Body of pancreas (tissue), 4 donors: ENCODE measurements around the gene OGG1. TPM values are rescaled to one million over a fixed set of nuclear protein-coding genes. Genes with fewer than 3 reads are reported as not detected.
"Not testable (repeated sequence)": the region's sequence is repeated elsewhere in the genome, so short reads cannot be mapped to it uniquely, and the experiment has no call there.

Experiments used
- ATAC-seq: fragments of 150-250 bp; one replicate; pipeline ENCODE4 v1.9.1; 2016
- DNase-seq, 4 donors: peaks; one replicate each; pipeline ENCODE4 v3.0.0-alpha.2; 2019
- H3K27ac ChIP-seq, 4 donors: fragments of 200-600 bp; sonication (generic); 1 replicate in 3 of 4; 2 replicates in 1 of 4; pipeline versions ENCODE4 v1.5.1 to v1.6.1; 2016 to 2019; ENCODE audit warnings: mild to moderate bottlenecking in 1 of 4, mixed read lengths in 1 of 4, moderate library complexity in 1 of 4
- H3K27me3 ChIP-seq, 2 donors: fragments of 200-600 bp; sonication (generic); one replicate each; pipeline ENCODE4 v1.6.0; 2016; ENCODE audit warnings: mild to moderate bottlenecking in 1 of 2
- H3K36me3 ChIP-seq, 2 donors: fragments of 200-600 bp; sonication (generic); replicated peaks in 1 of 2; 2 replicates each; pipeline ENCODE4 v1.5.1; 2016; ENCODE audit warnings: low read depth in 2 of 2; ENCODE audit not compliant: insufficient read depth in 1 of 2
- H3K4me1 ChIP-seq: fragments of 200-600 bp; sonication (generic); one replicate; pipeline ENCODE4 v1.6.0; 2016
- H3K4me3 ChIP-seq, 2 donors: fragments of 200-600 bp; sonication (generic); 1 replicate in 1 of 2; 2 replicates in 1 of 2; pipeline ENCODE4 v1.5.1; 2016 to 2019
- H3K9me3 ChIP-seq, 3 donors: fragments of 200-600 bp; sonication (generic); 1 replicate in 2 of 3; 2 replicates in 1 of 3; pipeline ENCODE4 v1.5.1; 2016
- POLR2A ChIP-seq, 3 donors: fragments of 450-650 bp; IDR thresholded peaks; one replicate each; pipeline ENCODE4 v1.6.1; 2016; ENCODE audit warnings: antibody characterized with exemption in 3 of 3, mild to moderate bottlenecking in 2 of 3
- WGBS, 2 donors: methylation state at CpG; one replicate each; pipeline ENCODE4 v1.1.5; 2017; 5-methylcytosine and 5-hydroxymethylcytosine counted together
- intact Hi-C: fragments of 100-400 bp; cut with DNase I; formaldehyde crosslinking; loops from one replicate; pipeline ENCODE4 v1.15.1; 2023
- total RNA-seq, 2 donors: library from RNA; depleted of rRNA; stranded (reverse); fragments of >200 nt; gene quantifications; one replicate each; pipeline ENCODE4 v1.1.0, GENCODE V29; 2016
- TF ChIP-seq, protein P1 (sequence below), 7 experiments: fragments of 450-650 bp in 4 of 7; fragments of 200-600 bp in 3 of 7; sonication (generic) in 3 of 7; IDR thresholded peaks; one replicate each; pipeline ENCODE4 v1.5.1; 2016 to 2019; ENCODE audit warnings: antibody characterized with exemption in 7 of 7

The OGG1 gene
- total RNA-seq, 2 donors from 2014 or later = 18.1 to 28.3 TPM

DNA sequence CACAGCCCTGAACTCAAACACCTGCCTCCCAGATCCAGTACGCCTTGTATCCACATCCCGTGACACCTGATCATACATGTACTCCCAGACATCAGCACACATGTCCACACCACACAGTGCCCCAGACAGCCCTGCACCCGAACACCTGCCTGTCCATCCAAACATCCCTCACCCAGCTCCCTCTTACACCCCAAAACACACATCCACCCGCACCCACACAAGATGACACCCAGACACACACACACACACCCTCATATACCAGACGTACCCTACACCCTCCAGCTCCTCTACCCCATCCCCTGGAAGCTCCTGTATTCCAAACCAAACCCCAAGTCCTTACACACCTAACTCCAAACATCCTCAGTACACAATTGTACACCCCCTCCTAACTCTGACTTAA, 19.3 kb downstream of the OGG1 start:
- Histone ChIP-seq H3K27me3 (no peaks in the 10 kb centered on the region), H3K4me1 (peaks cover 35% of the 10 kb centered on the region), H3K36me3 (no peaks in the 10 kb centered on the region), H3K9me3 (no peaks in the 10 kb centered on the region), H3K27ac (peak overlapping the region in 3 of 4 donors; percentile 79 to 84 (median 81)), H3K4me3 (no peak overlapping the region)
- 62 to 72% methylated on average over 5 of the region's 5 CpGs for WGBS, 2 donors
- no peak for DNase-seq
- no peak for TF ChIP-seq POLR2A (IDR thresholded peaks at IDR 0.05)
- TF ChIP-seq, protein P1, sequence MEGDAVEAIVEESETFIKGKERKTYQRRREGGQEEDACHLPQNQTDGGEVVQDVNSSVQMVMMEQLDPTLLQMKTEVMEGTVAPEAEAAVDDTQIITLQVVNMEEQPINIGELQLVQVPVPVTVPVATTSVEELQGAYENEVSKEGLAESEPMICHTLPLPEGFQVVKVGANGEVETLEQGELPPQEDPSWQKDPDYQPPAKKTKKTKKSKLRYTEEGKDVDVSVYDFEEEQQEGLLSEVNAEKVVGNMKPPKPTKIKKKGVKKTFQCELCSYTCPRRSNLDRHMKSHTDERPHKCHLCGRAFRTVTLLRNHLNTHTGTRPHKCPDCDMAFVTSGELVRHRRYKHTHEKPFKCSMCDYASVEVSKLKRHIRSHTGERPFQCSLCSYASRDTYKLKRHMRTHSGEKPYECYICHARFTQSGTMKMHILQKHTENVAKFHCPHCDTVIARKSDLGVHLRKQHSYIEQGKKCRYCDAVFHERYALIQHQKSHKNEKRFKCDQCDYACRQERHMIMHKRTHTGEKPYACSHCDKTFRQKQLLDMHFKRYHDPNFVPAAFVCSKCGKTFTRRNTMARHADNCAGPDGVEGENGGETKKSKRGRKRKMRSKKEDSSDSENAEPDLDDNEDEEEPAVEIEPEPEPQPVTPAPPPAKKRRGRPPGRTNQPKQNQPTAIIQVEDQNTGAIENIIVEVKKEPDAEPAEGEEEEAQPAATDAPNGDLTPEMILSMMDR (IDR thresholded peaks at IDR 0.05) = no peak
- ATAC-seq = no peak
- intact Hi-C loops = no loop called here

DNA sequence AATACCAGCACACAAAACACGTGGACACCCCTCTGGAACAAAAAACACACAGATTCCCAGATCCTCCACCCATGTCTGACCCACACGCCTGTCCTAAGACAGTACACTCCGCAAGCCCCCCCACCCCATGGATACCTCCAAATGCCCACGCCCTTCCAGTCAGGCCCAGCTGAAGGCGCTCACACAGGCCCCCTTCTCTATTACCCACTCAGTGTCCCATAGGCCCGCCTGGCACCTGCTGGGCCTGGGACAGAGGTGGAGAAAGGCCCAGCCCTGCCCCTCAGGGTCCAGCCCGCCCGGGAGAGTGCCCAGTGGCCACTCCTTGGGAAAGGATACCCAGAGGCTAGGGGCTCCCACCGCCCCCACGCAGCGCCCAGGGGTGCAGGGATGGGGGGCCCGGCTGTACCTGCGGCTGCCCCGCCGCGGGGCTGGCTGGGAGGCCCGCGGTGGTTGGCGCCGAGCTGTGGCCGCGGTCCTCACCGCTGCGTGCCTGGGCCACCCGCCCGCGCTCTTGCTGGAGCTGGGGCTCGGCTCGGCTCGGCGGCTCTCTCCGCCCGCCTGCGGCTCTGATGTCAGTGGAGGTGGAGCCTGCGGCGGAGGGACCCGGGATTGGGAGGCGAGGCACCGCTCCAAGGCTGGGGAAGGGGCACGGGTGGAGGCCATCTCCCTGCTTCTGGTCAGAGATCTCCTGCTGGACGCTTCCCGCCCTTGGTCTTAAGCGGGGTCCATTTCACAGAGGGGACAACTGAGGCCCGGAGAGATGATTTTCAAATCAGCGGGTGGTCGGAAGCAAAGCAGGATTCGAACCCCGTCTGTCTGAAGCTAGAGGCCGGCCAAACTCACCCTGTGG, 19.9 kb downstream of the OGG1 start, which contains the start of gene CAMK1:
Gene CAMK1, minus strand, starts transcription at position 522 of the 850 bp plus-strand sequence. CDS start 2,198 bp downstream, outside the sequence.
- ATAC-seq (peak; percentile 88), DNase-seq (peak; percentile 77 to 86 (median 84))
- intact Hi-C loops = no loop called here
- Histone ChIP-seq H3K9me3 (no peaks in the 10 kb centered on the region), H3K27me3 (no peaks in the 10 kb centered on the region), H3K4me1 (peaks cover 35% of the 10 kb centered on the region), H3K27ac (peak within 1 kb of the TSS; percentile 55 to 84 (median 80)), H3K36me3 (no peaks in the 10 kb centered on the region), H3K4me3 (peak within 1 kb of the TSS; percentile 26 to 47)
- peak; percentile 59 to 66 (median 65) for TF ChIP-seq POLR2A (IDR thresholded peaks at IDR 0.05)
- TF ChIP-seq, protein P1 (IDR thresholded peaks at IDR 0.05) = no peak
- WGBS, 2 donors = 4 to 14% methylated on average over 6 to 49 of the region's 49 CpGs

DNA sequence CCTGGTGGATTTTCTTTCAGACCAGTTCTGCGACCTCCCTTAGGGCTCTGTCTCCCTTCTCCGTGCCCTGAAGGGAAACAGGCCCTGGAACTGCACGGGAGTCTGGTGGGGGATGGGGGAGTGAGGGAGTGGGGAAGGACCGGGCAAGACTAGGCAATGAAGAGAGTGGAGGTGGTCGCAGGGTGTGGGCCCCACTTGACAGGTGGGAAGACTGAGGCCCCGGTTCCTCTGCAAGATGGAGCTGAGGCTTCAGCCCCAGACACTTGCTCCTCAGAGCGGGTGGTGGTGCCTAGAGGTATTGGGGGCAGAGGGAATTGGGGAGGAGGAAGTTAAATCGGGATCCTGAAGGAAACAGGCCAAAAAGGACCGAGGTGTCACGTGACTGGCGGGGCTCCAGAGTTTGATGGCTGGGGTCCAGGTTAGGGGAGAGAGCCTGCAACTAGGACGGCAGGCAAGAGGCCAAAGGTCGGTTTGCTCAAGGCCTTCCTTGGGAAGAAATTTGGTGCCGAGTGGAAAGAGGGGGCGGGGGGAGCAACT, 20.6 kb downstream of the OGG1 start:
- H3K27me3 ChIP-seq = no peaks in the 10 kb centered on the region
- intact Hi-C loops = no loop called here
- H3K36me3 ChIP-seq = no peaks in the 10 kb centered on the region
- peaks cover 35% of the 10 kb centered on the region for H3K4me1 ChIP-seq
- peak overlapping the region; percentile 26 to 47 for H3K4me3 ChIP-seq
- no peaks in the 10 kb centered on the region for H3K9me3 ChIP-seq
- peak; percentile 94 to 98 (median 96) for DNase-seq
- TF ChIP-seq POLR2A (IDR thresholded peaks at IDR 0.05) = no peak
- TF ChIP-seq, protein P1 (IDR thresholded peaks at IDR 0.05) = no peak
- H3K27ac ChIP-seq = peak overlapping the region; percentile 55 to 84 (median 80)
- ATAC-seq = peak; percentile 79
- WGBS, 2 donors = 4 to 9% methylated on average over 13 to 15 of the region's 15 CpGs

DNA sequence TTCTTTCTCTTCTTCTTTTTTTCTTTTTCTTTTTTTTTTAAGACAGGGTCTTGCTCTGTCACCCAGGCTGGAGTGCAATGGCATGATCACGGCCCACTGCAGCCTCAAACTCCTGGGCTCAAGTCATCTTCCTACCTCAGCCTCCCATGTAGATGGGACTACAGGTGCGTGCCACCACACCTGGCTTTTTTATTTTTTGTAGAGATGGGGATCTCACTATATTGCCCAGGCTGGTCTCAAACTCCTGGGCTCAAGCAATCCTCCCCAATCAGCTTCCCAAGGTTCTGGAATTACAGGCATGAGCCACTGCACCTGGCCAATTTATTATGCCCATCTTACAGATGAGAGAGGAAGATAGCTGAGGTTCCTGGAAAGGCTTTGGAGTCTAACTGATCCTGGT, 21.3 kb downstream of the OGG1 start:
- peak overlapping the region in 3 of 4 donors; percentile 79 to 84 (median 81) for H3K27ac ChIP-seq
- 95 to 96% methylated on average over 2 of the region's 2 CpGs for WGBS, 2 donors
- H3K4me3 ChIP-seq, H3K27me3 ChIP-seq, DNase-seq, H3K36me3 ChIP-seq, intact Hi-C loops, ATAC-seq, H3K9me3 ChIP-seq: not testable (repeated sequence)
- peaks cover 35% of the 10 kb centered on the region for H3K4me1 ChIP-seq

DNA sequence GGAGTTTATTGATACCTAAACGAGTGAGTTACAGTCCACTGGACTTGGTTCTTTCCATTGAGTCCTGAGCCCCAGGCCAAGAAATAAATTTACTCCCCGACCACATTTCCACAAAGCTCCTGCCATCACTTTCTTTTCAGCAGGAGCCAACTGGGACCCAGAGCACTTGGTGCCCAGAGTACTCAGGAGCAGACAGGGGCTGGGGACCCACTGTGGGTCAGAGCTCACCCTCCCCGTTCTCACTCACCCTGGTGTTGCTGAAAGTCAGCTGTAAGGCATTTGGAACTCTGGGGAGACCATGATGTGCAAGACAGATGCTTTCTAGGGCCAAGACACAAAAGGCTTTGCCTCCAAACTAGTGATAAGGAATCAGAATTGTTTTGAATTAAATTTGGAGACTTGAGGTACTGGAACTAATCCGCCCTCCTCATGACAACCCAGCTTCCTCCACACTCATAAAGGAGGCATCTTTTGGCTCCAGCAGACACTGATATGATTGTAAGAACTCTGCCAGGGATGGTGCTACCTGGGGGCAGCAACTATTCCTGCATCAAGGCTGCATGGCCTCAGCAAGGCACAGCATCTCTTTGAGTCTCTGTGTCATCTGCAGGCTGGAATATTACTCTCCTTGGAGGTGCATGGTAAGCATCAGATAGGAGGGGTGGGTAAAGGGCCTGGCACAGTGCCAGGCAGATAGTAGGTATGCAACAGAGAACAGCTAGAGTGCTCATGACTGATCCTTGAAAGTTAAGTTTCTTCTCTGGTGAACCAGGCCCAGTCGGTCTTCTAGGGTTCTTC, 27.3 kb downstream of the OGG1 start:
- DNase-seq (no peak), ATAC-seq (no peak)
- 75 to 78% methylated on average over 5 of the region's 5 CpGs for WGBS, 2 donors
- no peaks in the 10 kb centered on the region for H3K9me3 ChIP-seq
- H3K27me3 ChIP-seq = no peaks in the 10 kb centered on the region
- TF ChIP-seq, protein P1 (IDR thresholded peaks at IDR 0.05) = no peak
- TF ChIP-seq POLR2A (IDR thresholded peaks at IDR 0.05) = no peak
- peaks cover 0 to 3% of the 10 kb centered on the region in 2 donors for H3K36me3 ChIP-seq
- no peaks in the 10 kb centered on the region for H3K4me1 ChIP-seq
- H3K27ac ChIP-seq = no peak overlapping the region
- intact Hi-C loops = no loop called here
- H3K4me3 ChIP-seq = no peak overlapping the region
